Left lobe of liver (tissue), 2 donors: Measurements from ENCODE around the gene TCF12. TPM values are rescaled to one million over a fixed set of nuclear protein-coding genes. Genes with fewer than 3 reads are reported as not detected.

Source experiments
- ATAC-seq: fragments of 200-7000 bp; cut with Tn5 transposase; one replicate; pipeline ENCODE4 v1.9.1; 2020; ENCODE audit warnings: mild to moderate bottlenecking, moderate library complexity
- DNase-seq: peaks from one replicate; pipeline ENCODE4 v3.0.0-alpha.2; 2020; ENCODE audit warnings: low spot score
- total RNA-seq: library from RNA; stranded (reverse); gene quantifications from one replicate; pipeline ENCODE4 v1.2.1, GENCODE V29; 2021
- donor health status: DM: no; HTN: no; CAD: no; lungs with moderate emphysema.
- donor health status: DM: no; HTN: yes; CAD: no.

TCF12 gene
- total RNA-seq, 1 donor from 2014 or later, result 29.8 TPM

GRCh38 chr15:57234156-57234555 is 315.7 kb downstream of the TCF12 start:
- DNase-seq (no peak), ATAC-seq (no peak)

GRCh38 chr15:57235186-57235585 is 316.7 kb downstream of the TCF12 start:
- no peak for DNase-seq

GRCh38 chr15:57235873-57236272 is 317.4 kb downstream of the TCF12 start:
- no peak for ATAC-seq
- DNase-seq, result no peak

More at GRCh38 chr15:57235186-57235585, 316.7 kb downstream of the TCF12 start:
- ATAC-seq, result no peak

GRCh38 chr15:57236561-57237300 is 318.3 kb downstream of the TCF12 start:
- DNase-seq (no peak), ATAC-seq (no peak)

GRCh38 chr15:57237301-57237642 is 318.8 kb downstream of the TCF12 start:
- DNase-seq (no peak), ATAC-seq (peak; percentile 64)

GRCh38 chr15:57237676-57238075 is 319.2 kb downstream of the TCF12 start:
- ATAC-seq, result peak; percentile 54
- no peak for DNase-seq

- ATAC-seq (no peak), DNase-seq (no peak)
Measured at GRCh38 chr15:57245130-57245529, 326.7 kb downstream of the TCF12 start.

- DNase-seq, result no peak
- no peak for ATAC-seq
Measured at GRCh38 chr15:57245714-57246113, 327.3 kb downstream of the TCF12 start.

GRCh38 chr15:57248074-57248473 is 329.6 kb downstream of the TCF12 start:
- DNase-seq, result no peak
- ATAC-seq, result no peak

- ATAC-seq (no peak), DNase-seq (no peak)
Measured at GRCh38 chr15:57251308-57251707, 332.9 kb downstream of the TCF12 start.

- no peak for DNase-seq
- ATAC-seq, result no peak
Measured at GRCh38 chr15:57251941-57252340, 333.5 kb downstream of the TCF12 start.

GRCh38 chr15:57253082-57253481 is 334.6 kb downstream of the TCF12 start:
- no peak for DNase-seq
- no peak for ATAC-seq

- DNase-seq (no peak), ATAC-seq (no peak)
Measured at GRCh38 chr15:57253500-57253899, 335.1 kb downstream of the TCF12 start.

GRCh38 chr15:57255751-57256341 is 337.4 kb downstream of the TCF12 start:
- no peak for DNase-seq
- ATAC-seq, result no peak

- ATAC-seq, result no peak
- DNase-seq, result no peak
Measured at GRCh38 chr15:57256939-57257338, 338.5 kb downstream of the TCF12 start.

GRCh38 chr15:57259568-57260040 is 341.2 kb downstream of the TCF12 start:
- no peak for ATAC-seq

GRCh38 chr15:57263520-57263919 is 345.1 kb downstream of the TCF12 start:
- ATAC-seq, result no peak

More at GRCh38 chr15:57259568-57260040, 341.2 kb downstream of the TCF12 start:
- DNase-seq, result no peak

GRCh38 chr15:57272771-57273357 is 354.4 kb downstream of the TCF12 start:
- ATAC-seq, result no peak
- DNase-seq, result no peak

More at GRCh38 chr15:57263520-57263919, 345.1 kb downstream of the TCF12 start:
- DNase-seq, result no peak

- DNase-seq (no peak), ATAC-seq (no peak)
Measured at GRCh38 chr15:57273402-57273801, 355.0 kb downstream of the TCF12 start.

- no peak for ATAC-seq
Measured at GRCh38 chr15:57278439-57278838, 360.0 kb downstream of the TCF12 start.

GRCh38 chr15:57280464-57280863 is 362.0 kb downstream of the TCF12 start:
- DNase-seq, result no peak
- ATAC-seq, result no peak

More at GRCh38 chr15:57278439-57278838, 360.0 kb downstream of the TCF12 start:
- no peak for DNase-seq

GRCh38 chr15:57281321-57281720 is 362.9 kb downstream of the TCF12 start:
- ATAC-seq, result no peak
- DNase-seq, result no peak
